Epithelial cell of esophagus (primary cell): ENCODE data around the gene UFC1.
"Not testable (repeated sequence)": the region's sequence is repeated elsewhere in the genome, so short reads cannot be mapped to it uniquely, and the experiment has no call there.

ENCODE experiments used
- DNase-seq: peaks from one replicate; pipeline ENCODE4 v3.0.0; 2010; ENCODE audit warnings: low read depth
- H3K4me3 ChIP-seq: 2 replicates; pipeline ENCODE4 v1.5.1; 2011; ENCODE audit warnings: mild to moderate bottlenecking, low read length, control low read depth
- CTCF ChIP-seq: IDR thresholded peaks from 2 replicates; pipeline ENCODE4 v1.5.1; 2011; ENCODE audit warnings: low read depth, mild to moderate bottlenecking, low read length, control low read depth, inconsistent platforms; ENCODE audit not compliant: insufficient read depth; ENCODE audit errors: missing control alignments

The UFC1 gene

GRCh38 chr1:161153682-161154337, at the start of gene UFC1:
TSS of gene UFC1 (plus strand) at chr1:161153978. CDS start at chr1:161153998, 20 bp downstream.
- DNase-seq, result peak; percentile 91
- TF ChIP-seq CTCF, result no peak
- H3K4me3 ChIP-seq, result peak within 1 kb of the TSS; percentile 99

DNA sequence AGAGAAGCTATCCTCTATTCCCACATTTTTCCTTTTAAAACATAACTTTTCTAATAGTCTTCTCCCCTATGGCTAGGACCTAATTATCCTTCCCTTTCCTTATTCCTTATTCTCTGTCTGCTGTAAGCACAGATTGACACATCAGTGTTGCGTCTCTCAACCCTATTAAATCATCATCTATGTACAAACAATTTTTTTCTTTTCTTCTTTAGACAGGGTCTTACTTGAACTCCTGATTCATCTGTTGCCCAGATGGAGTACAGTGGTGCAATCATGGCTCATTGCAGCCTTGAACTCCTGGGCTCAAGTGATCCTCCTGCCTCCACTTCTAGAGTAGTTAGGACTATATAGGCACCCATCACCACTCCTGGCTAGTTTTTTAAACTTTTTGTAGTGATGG, 47.3 kb upstream of the UFC1 start:
- peak; percentile 51 for DNase-seq
- no peak overlapping the region for H3K4me3 ChIP-seq
- TF ChIP-seq CTCF, result no peak

DNA sequence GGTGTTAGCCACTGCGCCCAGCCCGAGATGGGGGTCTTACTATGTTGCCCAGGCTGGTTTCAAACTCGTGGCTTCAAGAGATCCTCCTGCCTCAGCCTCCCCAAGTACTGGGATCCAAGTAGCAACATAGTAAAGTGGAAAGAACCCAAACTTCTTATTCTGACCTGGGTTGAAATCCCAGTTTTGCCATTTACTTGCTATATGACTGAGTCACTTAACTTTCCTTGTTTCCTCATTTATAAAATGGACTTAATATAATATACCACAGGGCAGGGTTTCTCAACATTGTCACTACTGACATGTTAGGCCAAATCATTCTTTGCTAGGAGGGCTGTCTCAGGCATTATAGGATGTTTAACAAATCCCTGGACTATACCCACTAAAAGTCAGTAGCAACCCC, 42.7 kb upstream of the UFC1 start:
- no peak for TF ChIP-seq CTCF
- no peak overlapping the region for H3K4me3 ChIP-seq
- no peak for DNase-seq

DNA sequence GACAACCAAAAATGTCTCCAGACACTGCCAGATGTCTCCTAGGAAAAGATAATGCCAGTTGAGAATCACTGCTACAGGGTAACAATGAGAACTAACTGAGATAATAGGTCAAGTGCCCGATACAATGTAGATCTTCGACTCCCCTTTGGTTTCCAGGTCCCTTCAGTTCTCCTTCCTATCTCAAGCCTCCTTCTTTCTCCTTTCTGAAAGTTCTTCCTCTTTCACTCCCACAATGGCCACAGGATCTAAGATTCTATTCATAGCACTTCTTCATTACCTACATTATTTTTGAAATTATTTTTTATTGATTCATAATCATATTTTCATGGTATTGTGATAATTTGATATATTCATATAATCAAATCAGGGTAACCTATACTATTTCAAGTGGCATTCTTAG, 42.3 kb upstream of the UFC1 start:
- TF ChIP-seq CTCF, result no peak
- H3K4me3 ChIP-seq, result no peak overlapping the region
- no peak for DNase-seq

- no peak overlapping the region for H3K4me3 ChIP-seq
- no peak for TF ChIP-seq CTCF
- DNase-seq, result no peak
Measured at GRCh38 chr1:161113915-161114314, 39.9 kb upstream of the UFC1 start.

- TF ChIP-seq CTCF, result no peak
- no peak for DNase-seq
- H3K4me3 ChIP-seq, result no peak overlapping the region
Measured at GRCh38 chr1:161114556-161114955, 39.2 kb upstream of the UFC1 start.

GRCh38 chr1:161115132-161115711, 38.6 kb upstream of the UFC1 start:
- DNase-seq, result peak; percentile 99
- TF ChIP-seq CTCF, result no peak
- no peak overlapping the region for H3K4me3 ChIP-seq

DNA sequence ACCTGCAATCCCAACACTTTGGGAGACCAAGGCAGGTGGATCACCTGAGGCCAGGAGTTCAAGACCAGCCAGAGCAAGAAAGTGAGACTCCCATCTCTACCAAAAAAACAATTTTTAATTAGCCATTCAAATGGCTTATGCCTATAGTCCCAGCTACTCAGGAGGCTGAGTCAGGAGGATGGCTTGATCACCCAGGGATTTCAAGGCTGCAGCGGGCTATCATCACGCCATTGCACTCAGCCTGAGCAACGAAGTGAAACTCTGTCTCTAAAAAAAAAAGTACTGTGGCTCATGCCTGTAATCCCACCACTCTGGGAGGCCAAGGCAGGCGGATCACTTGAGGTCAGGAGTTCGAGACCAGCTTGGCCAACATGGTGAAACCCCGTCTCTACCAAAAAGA, 37.8 kb upstream of the UFC1 start:
- DNase-seq, H3K4me3 ChIP-seq: not testable (repeated sequence)
